Effector CD4-positive, alpha-beta T cell (primary cell): ENCODE measurements around the gene PDE8A.
A peak's percentile ranks its signal among the peaks of the same experiment; 100 is the strongest.
"Not testable (repeated sequence)": the region's sequence is repeated elsewhere in the genome, so short reads cannot be mapped to it uniquely, and the experiment has no call there.

ENCODE experiments used
- DNase-seq: peaks from one replicate; pipeline ENCODE4 v3.0.0-alpha.2; 2020

The PDE8A gene

DNA sequence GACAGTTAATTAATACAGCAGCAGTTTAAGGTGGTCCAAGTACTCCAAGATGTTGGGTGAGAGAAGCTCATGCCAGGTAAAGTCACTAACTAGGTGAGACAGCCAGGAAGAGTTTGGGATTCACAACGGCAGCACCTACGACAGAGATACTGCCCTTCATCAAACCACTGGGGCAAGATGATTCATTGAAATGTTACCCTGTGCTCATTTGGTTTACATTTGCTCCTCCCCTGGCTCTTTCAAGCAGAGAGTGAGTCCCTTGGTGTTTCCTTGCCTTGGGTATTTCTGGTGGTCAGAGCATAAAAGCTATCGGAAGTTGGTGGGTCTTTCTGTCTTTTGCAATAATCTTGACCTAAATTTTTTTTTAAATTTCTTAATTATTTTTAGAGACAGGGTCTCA is 19.9 kb upstream of the PDE8A start:
- no peak for DNase-seq

DNA sequence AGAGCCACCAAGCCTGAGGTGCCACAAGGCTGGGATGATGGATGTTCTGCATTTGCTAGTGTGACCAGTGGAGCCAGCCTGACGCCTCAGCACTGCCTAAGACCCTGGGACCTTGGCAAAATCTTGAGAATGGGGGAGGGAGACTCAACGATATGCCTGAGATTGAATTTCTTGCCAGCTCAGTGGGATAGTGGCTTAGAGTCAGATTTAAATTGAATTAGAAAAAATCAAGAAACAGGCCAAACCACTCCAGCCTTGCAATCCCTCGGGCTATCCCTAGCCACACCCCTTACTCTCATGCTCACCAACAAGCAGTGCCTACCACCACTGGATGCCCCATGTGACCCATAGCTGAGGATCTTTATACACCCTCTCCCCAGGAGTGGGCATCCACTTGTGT is 18.7 kb upstream of the PDE8A start:
- DNase-seq: no peak

DNA sequence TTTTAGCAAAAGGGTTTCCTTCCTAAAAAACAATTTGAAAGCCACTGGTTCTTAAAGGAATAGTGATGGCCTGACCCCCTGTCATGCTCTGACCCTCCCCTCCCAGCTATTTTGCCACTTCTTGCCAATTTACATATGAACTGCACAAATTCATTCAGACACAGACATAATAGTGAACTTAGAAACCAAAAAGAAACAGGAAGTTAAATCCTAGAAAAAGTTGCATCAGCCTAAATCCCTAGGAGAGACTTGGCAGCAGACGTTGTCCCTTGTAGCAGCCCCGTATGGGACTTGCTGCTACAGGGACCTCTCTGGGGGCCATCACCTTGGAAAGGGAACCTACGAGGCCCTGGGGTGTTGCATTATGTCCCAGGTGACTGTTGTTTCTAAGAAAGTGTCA is 14.3 kb upstream of the PDE8A start:
- DNase-seq: no peak

DNA sequence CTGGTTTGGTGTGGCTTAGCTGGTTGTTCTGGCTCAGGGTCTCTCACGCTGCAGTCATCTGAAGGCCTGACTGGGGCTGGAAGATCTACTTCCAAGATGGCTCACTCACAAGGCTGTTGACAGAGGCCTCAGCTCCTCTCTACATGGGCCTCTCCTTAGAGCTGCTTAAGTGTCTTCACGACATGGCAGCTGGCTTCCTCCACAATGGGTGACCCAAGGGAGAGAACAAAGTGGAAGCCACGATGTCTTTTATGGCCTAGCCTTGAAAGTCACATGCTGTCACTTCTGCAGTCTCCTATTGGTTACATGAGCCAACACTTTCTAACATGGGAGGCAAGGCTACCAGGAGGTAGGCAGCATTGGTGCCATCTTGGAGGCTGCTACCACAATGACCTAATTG is 13.4 kb upstream of the PDE8A start:
- no peak for DNase-seq

DNA sequence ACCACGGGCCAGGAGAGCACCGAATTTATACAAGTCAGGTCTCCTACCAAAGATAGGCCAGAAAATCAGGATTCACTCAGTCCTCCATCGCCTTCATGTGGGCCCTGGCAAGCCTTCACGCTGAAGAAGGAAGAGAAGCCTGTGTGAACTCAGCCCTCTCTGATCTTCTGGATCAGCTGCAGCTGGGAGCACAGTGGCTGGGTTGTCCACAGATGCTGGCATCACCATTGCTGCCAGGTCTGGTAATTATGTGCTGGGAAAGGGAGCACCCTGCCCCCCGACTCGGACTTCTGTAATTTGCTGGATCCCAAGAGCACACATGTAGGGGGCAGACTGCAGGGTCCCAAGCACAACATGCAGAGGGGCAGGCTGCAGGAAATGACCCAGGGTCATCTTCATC is 12.4 kb upstream of the PDE8A start:
- DNase-seq: no peak

DNA sequence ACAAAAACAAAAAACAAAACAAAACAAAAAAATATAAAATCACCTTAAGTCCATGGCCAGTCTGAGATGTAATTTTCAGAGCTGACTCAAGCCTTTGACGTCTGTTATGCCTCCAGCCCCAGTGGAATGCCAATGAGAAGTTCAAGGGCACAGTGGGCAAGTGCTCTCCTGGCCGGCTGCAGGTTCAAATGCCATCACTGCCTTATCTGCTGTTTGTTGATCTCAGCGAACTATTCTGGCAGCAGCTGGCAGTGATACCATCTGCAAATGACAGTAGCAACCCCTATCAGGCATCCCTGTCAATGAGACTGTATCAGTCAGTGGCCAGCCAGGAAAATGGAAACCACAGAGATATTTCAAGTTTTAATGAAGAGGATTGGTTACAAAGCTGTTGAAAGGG is 10.8 kb upstream of the PDE8A start:
- DNase-seq: no peak

DNA sequence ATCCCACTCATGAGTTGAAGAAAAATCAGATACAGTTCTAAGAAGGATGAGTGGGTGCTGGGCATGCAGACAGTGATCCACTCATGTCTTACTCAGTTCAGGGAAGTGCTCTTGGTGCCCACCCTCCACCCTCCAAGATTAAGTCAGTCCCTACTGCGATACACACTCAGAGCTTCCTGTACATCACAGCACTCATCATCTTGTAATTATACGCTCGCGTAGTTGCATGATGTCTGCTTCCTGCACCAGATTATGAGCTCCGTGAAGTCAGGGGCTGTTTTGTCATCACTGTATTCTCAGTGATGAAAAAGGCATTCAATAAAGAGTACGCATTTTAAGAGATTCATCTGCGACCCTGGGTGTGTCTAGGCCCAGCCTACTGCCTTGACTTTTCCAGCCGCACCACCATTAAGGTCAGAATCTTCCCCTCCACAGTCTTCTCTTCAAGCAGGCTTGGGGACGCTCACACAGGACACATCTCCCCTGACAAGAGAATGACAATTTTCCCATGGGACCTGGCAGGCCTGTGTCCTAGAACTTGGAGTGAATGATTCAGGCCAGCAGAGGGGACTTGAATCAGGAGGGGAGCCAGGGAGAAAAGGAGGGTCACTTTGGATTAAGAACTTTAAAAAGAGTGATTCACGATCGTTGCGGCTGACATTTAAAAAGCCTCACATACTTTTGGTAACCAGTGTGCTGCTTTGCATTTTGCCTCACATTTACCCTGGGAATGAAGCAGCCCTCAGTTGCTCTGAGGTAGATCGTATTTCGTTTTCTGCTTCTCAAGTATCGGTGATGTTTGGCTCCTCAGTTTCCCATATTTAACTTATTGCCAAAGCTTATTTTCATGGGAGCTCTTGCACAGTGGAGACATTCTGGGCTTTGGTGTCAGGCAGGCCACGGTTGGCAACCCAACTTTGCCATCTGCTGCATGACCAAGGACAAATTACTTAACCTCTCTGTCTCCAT is 7.9 kb upstream of the PDE8A start:
- no peak for DNase-seq

DNA sequence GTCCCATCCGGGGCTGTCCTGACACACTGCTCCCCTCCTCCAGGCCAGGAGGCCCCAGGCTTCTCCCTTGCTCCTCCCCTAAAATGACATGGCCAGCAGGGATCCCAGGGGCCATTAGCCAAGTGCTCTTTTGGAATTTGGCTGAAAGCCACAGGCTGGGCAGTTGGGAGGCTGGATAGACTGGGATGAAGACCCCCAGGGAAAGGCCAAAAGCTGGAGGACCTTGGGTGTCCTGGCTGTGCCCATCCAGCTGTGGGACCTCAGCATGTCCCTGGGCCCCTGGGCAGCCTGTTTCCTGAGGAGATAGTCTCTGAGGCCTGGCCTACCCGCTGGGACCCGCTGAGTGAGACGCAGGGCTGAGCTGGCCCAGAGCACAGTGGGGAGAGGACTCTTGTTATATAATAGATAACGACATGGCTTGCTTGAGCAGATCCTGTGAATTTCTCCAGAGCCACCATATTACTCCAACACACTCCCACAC is 5.7 kb upstream of the PDE8A start:
- DNase-seq: no peak

DNA sequence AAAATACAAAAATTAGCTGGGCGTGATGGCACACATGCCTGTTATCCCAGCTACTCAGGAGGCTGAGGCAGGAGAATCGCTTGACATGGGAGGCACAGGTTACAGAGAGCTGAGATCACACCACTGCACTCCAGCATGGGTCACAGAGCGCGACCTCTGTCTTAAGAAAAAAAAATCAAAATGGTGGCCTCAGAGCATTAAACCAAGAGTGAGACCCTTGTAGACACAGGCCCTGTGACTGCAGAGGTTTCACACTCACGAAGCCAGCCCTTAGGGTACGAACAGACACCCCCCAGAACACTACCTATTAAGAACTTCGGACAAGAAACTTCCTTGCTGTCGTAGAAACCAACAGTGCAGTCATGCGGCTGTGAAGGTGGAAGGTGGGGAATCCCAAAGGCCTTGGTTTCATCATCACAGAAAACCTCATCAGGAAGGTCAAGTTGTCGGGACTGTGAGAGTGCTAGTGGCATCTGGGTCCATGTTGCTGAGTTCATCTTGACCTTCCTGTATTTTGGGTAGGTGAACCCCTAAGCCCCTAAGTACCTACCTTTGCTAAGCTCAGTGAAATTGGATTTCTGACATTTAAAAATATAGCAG is 4.8 kb upstream of the PDE8A start:
- DNase-seq: no peak

DNA sequence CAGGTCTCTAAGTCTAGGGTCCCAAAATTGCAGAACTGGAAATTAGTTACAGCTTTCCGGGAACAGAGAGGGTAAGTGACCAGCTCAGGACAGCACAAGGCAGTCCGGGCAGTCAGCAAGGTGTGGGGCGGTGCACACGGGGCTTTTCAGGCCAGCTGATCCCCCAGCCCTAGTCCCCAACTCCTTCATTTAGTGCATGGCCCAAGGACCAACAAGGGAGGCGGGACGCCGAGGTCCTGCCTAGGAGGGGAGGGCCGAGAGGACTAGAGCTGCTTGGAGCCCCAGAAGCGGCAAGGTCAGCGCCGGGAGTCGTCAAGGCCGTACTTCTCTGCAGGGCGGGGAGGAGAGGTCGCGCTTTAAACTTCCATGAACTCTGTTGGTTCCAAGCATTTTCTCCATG is 2.0 kb upstream of the PDE8A start:
- DNase-seq: no peak

DNA sequence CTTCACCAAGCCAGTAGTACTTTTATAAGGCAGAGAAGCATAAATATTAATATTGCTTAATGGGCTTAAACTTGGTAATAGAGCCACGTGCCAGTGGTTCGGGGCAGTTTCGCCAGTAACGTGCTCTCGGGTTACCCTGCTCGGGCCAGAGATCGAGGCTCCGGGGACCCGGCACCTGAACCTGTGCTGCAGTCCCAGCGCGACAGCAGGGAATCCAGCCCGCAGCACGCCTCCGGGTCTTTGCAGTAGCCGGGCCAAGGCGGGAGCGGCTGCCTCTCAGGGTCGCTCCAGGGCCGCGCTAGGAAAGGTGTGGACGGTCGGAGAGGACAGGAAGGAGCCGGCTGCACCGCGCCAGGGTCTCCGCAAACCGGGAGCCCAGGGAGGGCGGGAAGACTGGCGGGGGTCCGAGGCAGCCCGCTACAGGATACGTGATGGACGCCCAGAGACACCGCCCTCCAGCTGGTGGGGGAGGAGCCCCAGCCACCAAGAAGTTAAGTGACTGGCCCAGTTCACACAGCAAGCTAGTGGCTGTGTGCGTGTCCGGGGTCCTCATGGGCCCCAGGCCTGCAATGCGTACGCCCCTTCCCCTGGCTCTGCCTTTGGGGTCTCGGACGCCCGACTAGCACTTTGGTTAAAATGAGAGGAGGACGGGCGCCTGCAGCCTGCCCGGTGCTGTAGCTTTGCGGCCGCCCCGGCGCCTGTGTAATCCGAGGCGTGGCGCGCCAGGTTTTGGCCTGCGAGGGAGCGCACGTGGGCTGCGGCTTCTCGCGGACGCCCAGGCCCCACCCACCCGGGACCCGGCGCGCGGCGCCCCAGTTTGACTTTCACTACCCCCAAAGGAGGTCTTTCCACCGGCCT is 1.2 kb upstream of the PDE8A start:
- peak; percentile 86 for DNase-seq

DNA sequence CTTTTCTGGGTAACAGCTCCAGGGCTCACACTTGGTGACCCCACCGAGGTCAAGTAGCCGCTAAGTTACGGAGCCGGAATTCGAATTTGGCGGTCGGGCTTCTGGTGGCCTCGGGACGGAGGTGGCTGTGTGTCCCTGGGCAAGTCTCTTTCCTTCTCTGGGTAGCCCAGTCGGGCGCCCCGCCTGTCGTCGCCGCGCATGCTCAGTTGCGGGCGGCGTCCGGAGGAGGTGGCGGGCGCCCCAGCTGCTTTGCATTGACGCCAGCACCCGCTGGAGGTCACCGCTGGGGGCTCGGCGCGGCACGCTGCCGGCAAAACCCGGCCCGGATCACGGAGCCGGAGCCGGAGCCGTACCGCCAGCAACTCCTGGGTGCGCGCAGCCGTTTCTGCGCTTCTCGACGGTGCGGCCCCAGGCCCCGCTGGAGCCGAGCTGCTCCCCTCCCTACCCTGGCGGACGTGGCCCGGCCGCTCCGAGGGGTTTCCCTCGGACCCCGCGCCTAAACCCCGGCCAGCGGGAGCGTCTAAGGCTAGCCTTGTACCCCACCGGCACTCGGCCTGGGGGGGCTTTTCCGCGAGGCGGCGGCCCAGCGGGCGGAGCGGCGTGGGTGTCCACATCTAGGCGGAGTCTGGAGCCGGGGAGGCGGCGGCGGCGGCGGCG is 474 bp upstream of the PDE8A start:
- peak; percentile 95 for DNase-seq

DNA sequence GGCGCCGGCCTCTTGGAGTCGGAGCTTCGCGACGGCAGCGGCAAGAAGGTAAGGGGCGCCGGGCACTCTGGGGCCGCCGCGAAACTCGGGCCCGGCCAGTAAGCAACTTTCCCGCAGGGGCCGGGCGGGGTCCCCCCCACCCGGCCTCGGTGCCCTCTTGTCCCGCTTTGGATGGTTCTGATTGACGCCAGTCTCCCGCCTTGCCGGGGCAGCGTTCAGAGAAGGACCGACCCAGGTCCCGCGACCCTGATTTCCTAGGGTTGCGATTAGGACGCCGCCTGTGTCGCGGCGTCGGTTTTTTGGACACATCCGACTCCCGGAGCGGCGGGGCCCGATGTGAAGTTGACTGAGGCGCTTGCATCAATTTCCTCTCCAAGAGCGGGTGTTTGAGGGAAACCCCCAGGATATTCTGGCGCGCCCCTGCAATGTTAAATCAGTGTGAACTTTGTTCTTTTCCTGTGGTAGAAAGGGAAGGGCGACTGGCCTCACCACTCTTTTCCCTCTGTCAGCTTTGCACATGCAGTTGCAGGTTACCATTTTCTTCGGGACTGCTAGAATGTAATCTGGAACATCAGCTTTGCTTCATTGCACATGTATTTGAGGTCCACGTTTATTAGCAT is 755 bp downstream of the PDE8A start:
- DNase-seq: peak; percentile 55

DNA sequence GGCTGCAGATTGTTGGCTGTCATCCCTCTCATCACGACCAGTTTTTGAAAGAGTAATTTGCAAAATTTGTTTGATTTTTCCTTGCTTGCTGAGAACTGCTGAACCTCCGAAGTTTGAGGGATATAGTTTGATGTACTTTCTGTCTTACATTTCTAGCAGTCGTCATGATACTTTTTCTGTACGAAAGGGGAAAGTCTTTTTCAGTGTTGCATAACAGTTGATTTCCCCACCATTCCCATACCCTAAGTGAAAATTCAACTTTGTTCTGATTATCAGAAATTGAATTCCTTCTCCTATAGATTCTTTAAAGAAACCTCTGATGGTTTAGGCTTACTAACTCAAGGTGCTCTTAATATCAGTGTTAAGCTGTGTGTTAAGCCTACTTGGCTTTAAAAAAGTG is 1.6 kb downstream of the PDE8A start:
- no peak for DNase-seq

DNA sequence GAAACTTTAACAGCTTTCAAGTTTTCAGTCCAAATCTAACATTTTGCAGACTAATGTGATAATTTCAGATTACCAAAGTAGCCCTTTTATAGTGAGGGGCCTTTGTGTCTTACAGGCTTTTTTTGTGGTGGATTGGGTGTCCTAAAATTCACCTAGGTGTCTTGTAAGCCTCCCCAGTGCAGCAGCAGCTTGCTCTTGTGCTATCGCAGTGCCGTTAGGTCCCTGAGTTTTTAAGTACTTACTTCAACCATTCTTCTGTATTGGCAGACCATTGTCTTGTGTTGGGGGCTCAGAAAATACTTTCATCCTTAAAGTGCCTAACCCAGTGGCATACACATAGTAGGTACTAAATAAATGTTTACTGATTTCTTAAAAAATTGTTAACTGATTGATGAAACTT is 2.1 kb downstream of the PDE8A start:
- DNase-seq: no peak

DNA sequence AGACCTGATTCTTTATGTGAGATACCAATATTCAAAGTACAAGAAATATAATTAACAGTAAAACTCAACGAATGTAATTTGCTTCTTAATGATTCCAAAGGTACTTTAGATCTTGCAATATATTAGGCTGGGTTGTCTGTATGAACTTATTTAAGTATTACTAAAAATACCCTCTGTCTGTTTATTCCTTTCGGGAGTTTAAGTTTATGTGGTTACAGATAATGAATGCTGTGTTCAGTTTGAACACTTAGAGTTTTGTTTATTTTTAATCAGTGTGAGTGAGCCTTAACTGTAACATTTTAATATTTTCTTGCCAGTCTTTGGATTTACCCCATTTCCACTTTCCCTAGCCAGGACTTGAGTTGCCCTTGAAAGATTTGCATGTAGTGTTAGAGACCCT is 3.5 kb downstream of the PDE8A start:
- DNase-seq: no peak

DNA sequence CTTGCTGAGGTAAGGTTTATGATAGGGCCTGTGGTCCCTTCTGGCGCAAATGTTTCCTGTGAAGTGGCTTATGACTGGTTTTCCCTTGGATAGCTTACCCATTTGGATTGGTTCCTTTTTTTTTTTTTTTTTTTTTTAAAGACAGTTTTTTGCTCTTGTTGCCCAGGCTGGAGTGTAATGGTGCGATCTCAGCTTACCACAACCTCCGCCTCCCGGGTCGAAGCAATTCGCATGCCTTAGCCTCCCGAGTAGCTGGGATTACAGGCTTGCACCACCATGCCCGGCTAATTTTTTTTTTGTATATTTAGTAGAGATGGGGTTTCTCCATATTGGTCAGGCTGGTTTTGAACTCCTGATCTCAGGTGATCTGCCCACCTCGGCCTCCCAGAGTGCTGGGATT is 5.7 kb downstream of the PDE8A start:
- DNase-seq: not testable (repeated sequence)

DNA sequence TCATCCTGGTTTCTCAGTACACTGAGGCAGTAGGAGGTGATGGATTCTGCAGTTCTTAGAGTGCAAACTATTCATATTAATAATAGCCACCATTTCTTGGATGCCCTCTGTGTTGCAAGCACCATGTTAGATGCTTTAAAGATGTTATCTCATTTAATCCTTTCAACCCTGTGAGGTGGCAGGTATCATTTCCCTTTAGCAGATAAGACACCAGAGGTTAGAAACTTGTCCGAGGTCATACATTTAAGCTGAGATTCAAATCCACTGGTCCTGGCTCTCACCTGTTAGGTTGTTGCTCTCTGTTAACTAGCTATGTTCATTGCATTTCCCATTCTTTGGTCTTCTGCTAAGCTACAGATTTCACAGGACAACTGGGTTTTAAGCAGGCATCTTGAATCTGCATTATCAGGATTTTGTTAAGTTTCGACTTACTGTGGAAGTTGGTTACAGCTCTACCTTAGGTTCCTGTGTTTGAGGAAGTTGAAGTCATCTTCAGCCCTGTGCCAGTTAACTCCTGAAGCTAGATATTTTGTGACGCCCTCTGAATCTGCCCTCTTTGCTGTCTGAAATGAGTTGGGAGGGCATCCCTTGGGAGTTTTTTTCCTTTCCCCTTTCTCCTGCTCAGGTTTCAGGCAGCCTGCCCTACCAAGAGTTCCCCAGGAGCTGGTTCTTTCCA is 6.4 kb downstream of the PDE8A start:
- DNase-seq: no peak

DNA sequence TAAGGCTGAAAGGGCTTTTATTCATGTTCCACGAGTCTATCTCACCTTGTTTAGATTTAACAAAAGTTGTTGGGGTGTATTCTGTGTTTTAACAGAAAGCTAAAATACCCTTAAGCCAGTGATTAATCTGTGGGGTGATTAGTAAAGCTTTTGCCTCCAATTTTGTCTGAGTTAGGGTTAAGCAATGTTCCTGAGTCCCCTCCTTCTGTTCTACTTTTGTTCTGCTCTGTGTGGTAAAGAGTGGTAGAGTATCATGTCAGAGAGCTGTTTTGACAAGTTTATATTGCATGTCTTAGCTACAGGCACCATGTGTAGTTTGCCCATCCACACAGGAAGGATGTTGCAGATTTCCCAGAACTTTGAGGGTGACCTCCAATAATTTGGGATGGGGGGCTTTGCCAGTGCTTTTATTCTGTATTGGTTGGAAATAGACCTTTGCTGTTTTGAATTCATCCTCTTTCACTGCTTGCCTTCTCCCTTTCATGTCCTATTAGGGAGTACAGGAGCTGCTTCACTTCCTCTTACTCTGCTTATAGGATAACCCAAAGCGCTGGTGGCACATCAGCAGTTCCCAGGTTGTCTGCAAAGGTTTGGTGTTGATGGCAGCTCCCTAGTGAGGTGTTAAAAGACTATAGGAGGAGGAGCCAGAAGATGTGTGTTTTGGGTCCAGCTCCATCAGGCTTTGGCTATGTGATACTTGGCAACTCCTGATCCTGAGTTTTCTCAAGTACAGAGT is 7.4 kb downstream of the PDE8A start:
- no peak for DNase-seq

DNA sequence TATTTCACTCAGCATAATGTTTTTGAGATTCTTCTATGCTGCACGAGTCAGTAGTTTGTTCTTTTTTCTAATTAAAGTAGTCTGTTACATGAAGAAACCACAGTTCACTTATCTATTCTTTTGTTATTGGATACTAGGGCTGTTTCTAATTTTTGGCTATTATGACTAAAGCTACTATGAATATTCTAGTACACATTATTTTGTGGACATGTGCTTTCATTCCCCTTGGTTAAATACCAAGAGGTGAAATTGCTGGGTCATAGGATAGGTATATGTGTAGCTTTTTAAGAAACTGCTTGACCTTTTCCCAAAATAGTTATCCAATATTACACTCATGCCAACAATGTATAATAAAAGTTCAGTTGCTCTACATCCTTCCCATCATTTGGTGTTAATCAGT is 8.9 kb downstream of the PDE8A start:
- no peak for DNase-seq
